AG04450 (cell line): ENCODE results near the gene IRF2. TPM values are rescaled to one million over a fixed set of nuclear protein-coding genes. Genes with fewer than 3 reads are reported as not detected.

ENCODE experiments used
- CTCF ChIA-PET: fragments of 300-600, 350-600 bp; formaldehyde crosslinking; extraction: SDS; loops from one replicate; lab custom pipeline; 2022; ENCODE audit warnings: antibody characterized with exemption, inconsistent platforms; lab: Charles Lee
- POLR2A ChIA-PET: fragments of 350-600 bp; formaldehyde crosslinking; extraction: SDS; loops from one replicate; lab custom pipeline; 2021; ENCODE audit warnings: antibody characterized with exemption, inconsistent platforms; lab: Yijun Ruan, JAX
- DNase-seq: peaks from one replicate; pipeline ENCODE4 v3.0.0-alpha.2; 2011; ENCODE audit warnings: low read depth, low spot score
- H3K27ac ChIP-seq: one replicate; pipeline ENCODE4 v1.5.1; 2012; ENCODE audit warnings: low read depth, low read length, control low read depth
- H3K27me3 ChIP-seq: one replicate; pipeline ENCODE4 v1.6.0; 2012; ENCODE audit warnings: low read length; ENCODE audit not compliant: control insufficient read depth, insufficient read depth
- H3K4me3 ChIP-seq: 2 replicates; pipeline ENCODE4 v1.5.1; 2011; ENCODE audit warnings: mild to moderate bottlenecking, low read depth, low read length, control low read depth
- H3K9me3 ChIP-seq: 2 replicates; pipeline ENCODE4 v1.5.1; 2012; ENCODE audit warnings: low read length; ENCODE audit not compliant: control insufficient read depth, insufficient read depth
- CTCF ChIP-seq: IDR thresholded peaks from 2 replicates; pipeline ENCODE4 v1.5.1; 2011; ENCODE audit warnings: low read depth, low read length, control low read depth, inconsistent platforms
- polyA plus RNA-seq: library from polyadenylated mRNA; depleted of rRNA; stranded (reverse); fragments of >200 nt; gene quantifications from 2 replicates; pipeline ENCODE4 v1.2.3, GENCODE V29; 2011

The IRF2 gene
- polyA plus RNA-seq, 1 experiment, result 39.2 TPM

DNA sequence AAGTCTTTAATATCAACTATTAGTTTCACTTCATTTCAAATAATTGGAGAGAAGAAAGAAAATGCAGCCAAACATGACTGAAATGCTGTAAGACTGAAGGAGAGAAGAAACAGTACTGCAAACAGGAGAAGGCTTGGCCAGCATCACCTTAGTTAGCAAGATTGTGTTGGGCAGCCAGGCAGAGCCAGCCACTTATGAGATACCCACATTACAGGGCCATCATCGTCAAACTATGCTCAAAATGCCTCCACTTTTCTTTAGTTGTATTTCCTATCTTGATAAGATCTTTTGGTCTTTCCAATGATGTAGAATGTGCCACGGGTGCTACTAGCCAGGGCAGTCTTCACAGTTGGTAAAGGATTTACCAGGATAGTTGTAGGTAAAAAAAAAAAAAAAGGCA is 10.9 kb upstream of the IRF2 start:
- ChIA-PET POLR2A (no interaction called here), CTCF (no interaction called here)
- Histone ChIP-seq H3K9me3 (peaks cover 4% of the 10 kb centered on the region; the same call in 1 of the 2 replicates), H3K27me3 (no peaks in the 10 kb centered on the region), H3K27ac (no peak overlapping the region), H3K4me3 (no peak overlapping the region)
- DNase-seq, result no peak
- no peak for TF ChIP-seq CTCF

DNA sequence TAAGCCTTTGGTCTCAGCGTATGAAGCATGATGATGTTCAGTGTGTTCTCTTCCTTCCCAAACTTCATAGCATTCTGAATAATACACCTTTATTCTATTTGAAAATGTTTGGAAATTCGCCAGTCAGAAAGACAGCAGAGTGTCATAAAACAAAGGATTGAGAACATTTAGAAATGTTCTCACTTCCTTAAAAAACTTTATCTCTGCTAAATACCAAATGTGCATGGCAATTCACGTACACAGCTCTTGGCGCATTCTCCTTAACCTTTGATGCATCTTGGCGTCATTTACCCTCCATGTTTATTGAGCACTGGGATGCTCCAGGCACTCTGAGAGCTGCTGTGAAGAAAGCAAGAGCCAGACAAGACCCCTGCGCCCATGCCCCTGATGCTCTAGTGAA is 7.2 kb upstream of the IRF2 start:
- CTCF ChIA-PET, result no interaction called here
- POLR2A ChIA-PET, result no interaction called here
- DNase-seq, result no peak
- TF ChIP-seq CTCF, result no peak
- Histone ChIP-seq H3K9me3 (peaks cover 4% of the 10 kb centered on the region; the same call in 1 of the 2 replicates), H3K4me3 (no peak overlapping the region), H3K27ac (no peak overlapping the region), H3K27me3 (no peaks in the 10 kb centered on the region)

DNA sequence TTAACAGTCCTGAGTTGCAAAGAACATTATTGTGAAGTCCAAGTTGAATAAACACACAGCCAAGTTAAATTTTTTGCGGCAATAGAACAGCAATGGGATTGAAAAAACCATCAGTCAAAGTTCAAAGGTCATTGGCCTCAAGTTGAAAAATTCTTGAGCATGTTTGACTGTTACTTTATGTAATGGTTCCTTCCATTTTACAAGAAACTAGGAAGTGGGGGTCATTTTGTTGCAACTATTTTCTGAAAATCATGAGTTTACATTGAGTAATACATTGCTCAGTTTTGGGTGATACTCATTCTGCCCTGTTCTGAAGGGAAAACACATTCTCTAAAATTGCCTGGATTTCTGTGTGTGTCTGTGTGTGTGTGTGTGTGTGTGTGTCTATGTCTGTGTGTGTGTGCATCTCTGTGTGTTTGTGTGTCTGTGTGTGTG is 5.2 kb upstream of the IRF2 start:
- POLR2A ChIA-PET, result no interaction called here
- Histone ChIP-seq H3K27me3 (no peaks in the 10 kb centered on the region), H3K4me3 (no peak overlapping the region), H3K9me3 (peaks cover 4% of the 10 kb centered on the region; the same call in 1 of the 2 replicates), H3K27ac (no peak overlapping the region)
- TF ChIP-seq CTCF, result no peak
- no peak for DNase-seq
- CTCF ChIA-PET, result no interaction called here

GRCh38 chr4:184477201-184477999 is 3.0 kb upstream of the IRF2 start:
- DNase-seq, result no peak
- CTCF ChIA-PET, result interaction anchor here (0.6 to 3.3 kb wide), 2 partner anchors 190 to 213 kb away, joined by 3 to 12 read pairs; no protein-coding TSS in a partner anchor
- TF ChIP-seq CTCF, result no peak
- H3K27me3 ChIP-seq, result no peaks in the 10 kb centered on the region
- POLR2A ChIA-PET, result no interaction called here
- no peaks in the 10 kb centered on the region for H3K9me3 ChIP-seq
- no peak overlapping the region for H3K27ac ChIP-seq
- H3K4me3 ChIP-seq, result no peak overlapping the region

GRCh38 chr4:184476695-184477094 is 2.3 kb upstream of the IRF2 start:
- TF ChIP-seq CTCF, result no peak
- DNase-seq, result no peak
- POLR2A ChIA-PET, result interaction anchor here (2.6 kb wide), 1 partner anchor 60 kb away, joined by 20 read pairs; no protein-coding TSS in a partner anchor
- CTCF ChIA-PET, result interaction anchor here (3.3 kb wide), 1 partner anchor 212 kb away, joined by 12 read pairs; no protein-coding TSS in a partner anchor
- H3K4me3 ChIP-seq, result no peak overlapping the region
- H3K27me3 ChIP-seq, result no peaks in the 10 kb centered on the region
- no peaks in the 10 kb centered on the region for H3K9me3 ChIP-seq
- no peak overlapping the region for H3K27ac ChIP-seq
